GM13977 (cell line): ENCODE measurements around the gene MANSC4.
"Not testable (repeated sequence)": the region's sequence is repeated elsewhere in the genome, so short reads cannot be mapped to it uniquely, and the experiment has no call there.

Source experiments
- DNase-seq: peaks from one replicate; pipeline ENCODE4 v3.0.0; 2012; ENCODE audit warnings: low spot score
- CTCF ChIP-seq: IDR thresholded peaks from 2 replicates; pipeline ENCODE4 v1.5.1; 2012; ENCODE audit warnings: mild to moderate bottlenecking, control low read depth; ENCODE audit not compliant: insufficient read depth; ENCODE audit errors: extremely low read depth, missing control alignments
- in situ Hi-C: fragments of 300-500 bp; cut with MboI; formaldehyde crosslinking; loops from one replicate; pipeline ENCODE4 v1.12.0; 2022; ENCODE audit warnings: low sequenced_read_pairs, low pct_unique_long_range_greater_than_20kb, mixed read lengths, inconsistent platforms; ENCODE audit not compliant: unreplicated experiment

Gene MANSC4

GRCh38 chr12:27747111-27747820, 32.8 kb downstream of the MANSC4 start:
- in situ Hi-C loops: loop anchor here (25.0 kb wide), 3 partner anchors 190 to 1115 kb away; partner anchors contain the start of gene CCDC91
- no peak for TF ChIP-seq CTCF
- DNase-seq: no peak

- in situ Hi-C loops: loop anchor here (25.0 kb wide), 3 partner anchors 192 to 1117 kb away; partner anchors contain the start of gene CCDC91
- DNase-seq: not testable (repeated sequence)
These were observed 34.3 kb downstream of the MANSC4 start for GRCh38 chr12:27745734-27746133.

- no peak for DNase-seq
- in situ Hi-C loops: loop anchor here (25.0 kb wide), 3 partner anchors 194 to 1119 kb away; partner anchors contain the start of gene CCDC91
- no peak for TF ChIP-seq CTCF
These were observed 36.4 kb downstream of the MANSC4 start for GRCh38 chr12:27743601-27744000.

- in situ Hi-C loops: loop anchor here (10.0 to 25.0 kb wide), 4 partner anchors 80 to 1128 kb away; partner anchors contain the start of gene CCDC91
- not testable (repeated sequence) for DNase-seq
These were observed 45.7 kb downstream of the MANSC4 start for GRCh38 chr12:27734321-27734720.

- in situ Hi-C loops: loop anchor here (10.0 to 25.0 kb wide), 4 partner anchors 81 to 1129 kb away; partner anchors contain the start of gene CCDC91
- DNase-seq: no peak
- no peak for TF ChIP-seq CTCF
These were observed 46.2 kb downstream of the MANSC4 start for GRCh38 chr12:27733791-27734190.

- peak; percentile 28 for DNase-seq
- peak; percentile 87 for TF ChIP-seq CTCF
- in situ Hi-C loops: loop anchor here (10.0 to 25.0 kb wide), 4 partner anchors 82 to 1129 kb away; partner anchors contain the start of gene CCDC91
These were observed 46.9 kb downstream of the MANSC4 start for GRCh38 chr12:27733052-27733656.

GRCh38 chr12:27732281-27732680, 47.8 kb downstream of the MANSC4 start:
- no peak for DNase-seq
- TF ChIP-seq CTCF: peak; percentile 30
- in situ Hi-C loops: loop anchor here (10.0 to 25.0 kb wide), 4 partner anchors 83 to 1130 kb away; partner anchors contain the start of gene CCDC91
